Measurements from ENCODE around the gene EPS8.

DNA sequence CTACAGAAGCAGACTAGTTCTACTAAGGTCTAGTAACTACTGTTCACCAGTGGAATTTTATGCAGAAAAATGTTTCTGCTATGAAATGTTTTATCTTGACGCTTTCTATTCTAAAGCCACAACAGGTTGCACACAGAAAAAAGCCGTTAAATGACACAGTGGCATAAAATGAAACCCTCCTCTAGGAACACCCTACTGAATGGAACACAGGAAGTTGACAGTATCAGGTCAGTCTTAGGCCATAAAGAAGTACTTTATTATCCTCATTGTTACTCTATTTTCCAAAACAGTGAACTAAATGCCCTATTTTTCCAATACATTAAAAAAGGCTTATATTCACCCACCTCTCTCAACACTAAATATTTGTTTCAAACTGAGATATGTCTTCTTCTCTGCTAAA lies 21.9 kb downstream of the EPS8 start:
- TF ChIP-seq GATA2 (IDR thresholded peaks at IDR 0.05; ENCODE audit: low read depth, low read length) (no peak), GATA3 (IDR thresholded peaks at IDR 0.05; ENCODE audit: low read depth, low read length) (no peak)

Measured in SH-SY5Y (cell line).